Stimulated activated effector memory CD8-positive, alpha-beta T cell treated with anti-CD3 and anti-CD28 coated beads, Interleukin-12 subunit alpha, Interleukin-12 subunit beta, amount 100 ng/mL, for 72 hours (primary cell): ENCODE results near the gene WWTR1.

ENCODE experiments used
- ATAC-seq: fragments of 150-1000 bp; cut with Tn5 transposase; 2 replicates; pipeline ENCODE4 v1.10.0; 2021
- DNase-seq, 2 donors: peaks; one replicate each; pipeline ENCODE4 v3.0.0; 2021 to 2022; ENCODE audit warnings: low spot score in 2 of 2
- H3K27ac Mint-ChIP-seq: one replicate; pipeline ENCODE4 v1.8.0; 2022; ENCODE audit warnings: mild to moderate bottlenecking, mixed read lengths
- H3K36me3 Mint-ChIP-seq: one replicate; pipeline ENCODE4 v1.8.0; 2022; ENCODE audit warnings: mild to moderate bottlenecking, mixed read lengths
- H3K4me1 Mint-ChIP-seq: one replicate; pipeline ENCODE4 v1.8.0; 2022; ENCODE audit warnings: mixed read lengths
- H3K4me3 Mint-ChIP-seq: one replicate; pipeline ENCODE4 v1.8.0; 2022; ENCODE audit warnings: mild to moderate bottlenecking, mixed read lengths
- H3K9me3 Mint-ChIP-seq: one replicate; pipeline ENCODE4 v1.8.0; 2022; ENCODE audit warnings: mixed read lengths

WWTR1 gene

GRCh38 chr3:149662240-149662887, 4.5 kb upstream of the WWTR1 start:
- no peaks in the 10 kb centered on the region for H3K9me3 Mint-ChIP-seq
- DNase-seq (no peak), ATAC-seq (no peak)
- no peak overlapping the region for H3K4me3 Mint-ChIP-seq
- peaks cover 9% of the 10 kb centered on the region for H3K4me1 Mint-ChIP-seq
- H3K36me3 Mint-ChIP-seq, result no peaks in the 10 kb centered on the region
- no peak overlapping the region for H3K27ac Mint-ChIP-seq

- no peak for DNase-seq
- H3K4me1 Mint-ChIP-seq, result peaks cover 21% of the 10 kb centered on the region
- H3K4me3 Mint-ChIP-seq, result no peak overlapping the region
- no peaks in the 10 kb centered on the region for H3K36me3 Mint-ChIP-seq
- H3K9me3 Mint-ChIP-seq, result no peaks in the 10 kb centered on the region
- ATAC-seq, result no peak
- no peak overlapping the region for H3K27ac Mint-ChIP-seq
Observed at GRCh38 chr3:149660462-149660861, 2.6 kb upstream of the WWTR1 start.

- Mint-ChIP-seq H3K36me3 (no peaks in the 10 kb centered on the region), H3K4me1 (peaks cover 21% of the 10 kb centered on the region), H3K4me3 (peak overlapping the region; percentile 81), H3K9me3 (no peaks in the 10 kb centered on the region), H3K27ac (peak overlapping the region; percentile 87)
- no peak for ATAC-seq
- DNase-seq, result no peak
Observed at GRCh38 chr3:149658744-149659497, 1.1 kb upstream of the WWTR1 start.

GRCh38 chr3:149657321-149657925, 402 bp downstream of the WWTR1 start:
- H3K4me1 Mint-ChIP-seq, result peaks cover 21% of the 10 kb centered on the region
- H3K27ac Mint-ChIP-seq, result peak overlapping the region; percentile 87
- ATAC-seq (peak; percentile 72), DNase-seq (peak in 1 of 2 donors; percentile 19)
- H3K9me3 Mint-ChIP-seq, result no peaks in the 10 kb centered on the region
- peak overlapping the region; percentile 81 for H3K4me3 Mint-ChIP-seq
- H3K36me3 Mint-ChIP-seq, result no peaks in the 10 kb centered on the region

- Mint-ChIP-seq H3K27ac (no peak overlapping the region), H3K36me3 (no peaks in the 10 kb centered on the region), H3K4me3 (peak overlapping the region; percentile 81), H3K4me1 (peaks cover 21% of the 10 kb centered on the region), H3K9me3 (no peaks in the 10 kb centered on the region)
- ATAC-seq, result no peak
- DNase-seq, result no peak
Observed at GRCh38 chr3:149655826-149656574, 1.8 kb downstream of the WWTR1 start.

- H3K9me3 Mint-ChIP-seq, result no peaks in the 10 kb centered on the region
- DNase-seq, result no peak
- H3K4me3 Mint-ChIP-seq, result no peak overlapping the region
- peaks cover 21% of the 10 kb centered on the region for H3K4me1 Mint-ChIP-seq
- no peak overlapping the region for H3K27ac Mint-ChIP-seq
- ATAC-seq, result no peak
- no peaks in the 10 kb centered on the region for H3K36me3 Mint-ChIP-seq
Observed at GRCh38 chr3:149654188-149654601, 3.6 kb downstream of the WWTR1 start.

GRCh38 chr3:149653564-149653963, 4.3 kb downstream of the WWTR1 start:
- DNase-seq (no peak), ATAC-seq (no peak)
- Mint-ChIP-seq H3K27ac (no peak overlapping the region), H3K36me3 (no peaks in the 10 kb centered on the region), H3K9me3 (no peaks in the 10 kb centered on the region), H3K4me3 (no peak overlapping the region), H3K4me1 (peaks cover 17% of the 10 kb centered on the region)

- H3K4me1 Mint-ChIP-seq, result peaks cover 13% of the 10 kb centered on the region
- H3K4me3 Mint-ChIP-seq, result no peak overlapping the region
- no peak overlapping the region for H3K27ac Mint-ChIP-seq
- H3K9me3 Mint-ChIP-seq, result no peaks in the 10 kb centered on the region
- DNase-seq (no peak), ATAC-seq (no peak)
- no peaks in the 10 kb centered on the region for H3K36me3 Mint-ChIP-seq
Observed at GRCh38 chr3:149653136-149653535, 4.7 kb downstream of the WWTR1 start.

GRCh38 chr3:149650828-149651227, 7.0 kb downstream of the WWTR1 start:
- no peaks in the 10 kb centered on the region for H3K4me1 Mint-ChIP-seq
- no peak overlapping the region for H3K4me3 Mint-ChIP-seq
- no peaks in the 10 kb centered on the region for H3K9me3 Mint-ChIP-seq
- ATAC-seq (no peak), DNase-seq (no peak)
- no peaks in the 10 kb centered on the region for H3K36me3 Mint-ChIP-seq
- no peak overlapping the region for H3K27ac Mint-ChIP-seq

- DNase-seq, result no peak
- Mint-ChIP-seq H3K27ac (no peak overlapping the region), H3K4me1 (no peaks in the 10 kb centered on the region), H3K9me3 (no peaks in the 10 kb centered on the region), H3K4me3 (no peak overlapping the region), H3K36me3 (no peaks in the 10 kb centered on the region)
- no peak for ATAC-seq
Observed at GRCh38 chr3:149648525-149648924, 9.3 kb downstream of the WWTR1 start.

GRCh38 chr3:149647812-149648211, 10.0 kb downstream of the WWTR1 start:
- ATAC-seq, result no peak
- H3K9me3 Mint-ChIP-seq, result no peaks in the 10 kb centered on the region
- H3K36me3 Mint-ChIP-seq, result no peaks in the 10 kb centered on the region
- no peak overlapping the region for H3K4me3 Mint-ChIP-seq
- no peaks in the 10 kb centered on the region for H3K4me1 Mint-ChIP-seq
- no peak for DNase-seq
- no peak overlapping the region for H3K27ac Mint-ChIP-seq

GRCh38 chr3:149647285-149647684, 10.5 kb downstream of the WWTR1 start:
- Mint-ChIP-seq H3K27ac (no peak overlapping the region), H3K4me3 (no peak overlapping the region), H3K9me3 (no peaks in the 10 kb centered on the region), H3K36me3 (no peaks in the 10 kb centered on the region), H3K4me1 (no peaks in the 10 kb centered on the region)
- no peak for DNase-seq
- ATAC-seq, result no peak

- Mint-ChIP-seq H3K9me3 (no peaks in the 10 kb centered on the region), H3K4me3 (no peak overlapping the region), H3K27ac (no peak overlapping the region), H3K36me3 (no peaks in the 10 kb centered on the region), H3K4me1 (no peaks in the 10 kb centered on the region)
- DNase-seq (no peak), ATAC-seq (peak; percentile 76)
Observed at GRCh38 chr3:149646181-149646766, 11.6 kb downstream of the WWTR1 start.

- H3K27ac Mint-ChIP-seq, result no peak overlapping the region
- no peaks in the 10 kb centered on the region for H3K36me3 Mint-ChIP-seq
- H3K4me3 Mint-ChIP-seq, result no peak overlapping the region
- DNase-seq, result no peak
- H3K4me1 Mint-ChIP-seq, result no peaks in the 10 kb centered on the region
- H3K9me3 Mint-ChIP-seq, result no peaks in the 10 kb centered on the region
- ATAC-seq, result no peak
Observed at GRCh38 chr3:149643963-149644362, 13.9 kb downstream of the WWTR1 start.

GRCh38 chr3:149643482-149643798, 14.4 kb downstream of the WWTR1 start:
- no peak for ATAC-seq
- Mint-ChIP-seq H3K4me1 (no peaks in the 10 kb centered on the region), H3K9me3 (no peaks in the 10 kb centered on the region), H3K27ac (no peak overlapping the region), H3K4me3 (no peak overlapping the region), H3K36me3 (no peaks in the 10 kb centered on the region)
- DNase-seq, result no peak
